Amygdala (tissue), 56 donors: Measurements from ENCODE around the gene TRDMT1.
A peak's percentile ranks its signal among the peaks of the same experiment; 100 is the strongest.

Source experiments
- DNase-seq, 56 donors: peaks; one replicate each; lab custom pipeline; 2025; lab: John Stamatoyannopoulos, UW

The TRDMT1 gene

DNA sequence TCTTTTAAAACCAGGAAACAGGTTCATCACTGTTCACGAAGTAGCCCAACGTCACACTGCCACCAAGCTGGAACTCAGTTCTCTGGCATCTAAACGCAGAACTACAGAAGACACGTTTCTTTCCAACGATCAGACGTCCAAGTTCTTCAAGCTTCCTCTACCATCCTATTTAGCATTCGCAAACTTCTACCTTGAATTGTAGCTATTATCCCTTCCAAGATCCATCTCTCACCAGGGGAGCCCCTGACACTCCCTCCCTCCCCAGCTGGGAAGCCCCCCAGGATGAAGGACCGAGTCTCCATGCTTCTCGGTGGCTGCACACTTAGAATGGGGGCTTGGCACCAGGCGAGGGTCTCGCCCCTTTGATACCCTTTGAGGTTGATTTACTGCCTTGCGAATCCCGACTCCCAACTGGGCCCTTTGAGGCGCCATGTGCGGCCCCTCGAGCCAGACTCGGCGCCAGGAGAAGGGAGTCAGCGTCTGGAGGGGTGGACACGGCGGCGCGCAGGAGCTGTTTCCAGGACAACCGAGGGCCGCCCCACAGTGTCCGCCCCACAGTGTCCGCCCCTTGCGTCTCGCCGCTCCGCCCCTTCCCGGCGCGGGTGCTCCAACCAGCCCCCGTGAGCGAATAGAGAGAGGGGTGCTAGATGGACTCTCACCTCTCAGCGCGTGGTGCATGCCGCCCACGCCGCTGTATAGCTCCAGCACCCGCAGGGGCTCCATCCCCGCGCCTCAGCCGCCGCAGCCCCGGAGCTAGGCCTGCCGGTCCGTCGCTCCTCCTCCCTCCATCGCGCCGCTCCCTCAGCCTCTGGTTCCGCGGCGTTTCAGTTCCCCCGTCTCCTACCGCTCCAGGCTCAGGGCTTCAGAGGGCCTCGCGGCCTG, at the start of gene TRDMT1:
TRDMT1 (minus strand) TSS at position 761 of the 882 bp plus-strand sequence; CDS start at position 723, 38 bp downstream.
- peak; percentile 44 to 96 (median 84) for DNase-seq

- DNase-seq, result no peak
Observed at GRCh38 chr10:17250736-17251135, 49.3 kb upstream of the TRDMT1 start.

DNA sequence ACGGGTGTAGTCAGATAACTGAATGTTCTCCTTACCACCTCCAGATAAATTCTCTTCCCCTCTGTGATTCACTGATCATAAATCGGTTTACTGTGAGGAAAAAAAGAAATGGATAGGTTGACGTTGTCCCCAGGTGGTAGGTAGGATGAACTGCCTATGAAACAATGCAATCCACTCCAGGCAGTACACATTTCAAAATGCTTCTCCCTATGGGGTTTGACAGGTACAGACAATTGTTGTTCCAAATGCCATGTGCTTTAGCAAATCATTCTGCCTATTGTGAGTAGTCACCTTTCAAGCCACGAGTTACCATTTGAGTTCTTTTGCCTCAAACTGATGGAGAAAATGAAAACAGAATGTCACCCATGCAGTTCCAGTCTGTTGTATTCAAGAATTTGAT, 48.3 kb upstream of the TRDMT1 start:
- DNase-seq, result no peak

GRCh38 chr10:17248964-17249363, 47.5 kb upstream of the TRDMT1 start:
- DNase-seq, result no peak

DNA sequence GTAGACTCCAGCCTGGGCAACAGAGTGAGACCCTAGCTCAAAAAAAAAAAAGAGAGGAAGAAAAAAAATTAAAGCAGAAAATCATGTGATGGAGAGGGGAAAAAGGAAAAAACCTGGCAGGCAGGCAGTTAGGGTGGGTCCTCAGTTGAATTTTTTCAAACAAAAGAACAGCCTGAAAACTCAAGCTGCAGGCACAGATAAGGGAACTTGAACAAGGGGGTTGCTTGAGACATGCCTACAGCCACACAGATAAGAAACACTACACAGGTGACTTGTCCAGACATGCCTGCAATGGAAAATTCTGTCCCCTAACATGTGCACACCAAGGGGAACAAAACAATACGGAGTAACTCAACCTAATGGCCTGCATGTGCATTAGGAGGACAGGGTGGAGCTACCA, 45.7 kb upstream of the TRDMT1 start:
- no peak for DNase-seq

DNA sequence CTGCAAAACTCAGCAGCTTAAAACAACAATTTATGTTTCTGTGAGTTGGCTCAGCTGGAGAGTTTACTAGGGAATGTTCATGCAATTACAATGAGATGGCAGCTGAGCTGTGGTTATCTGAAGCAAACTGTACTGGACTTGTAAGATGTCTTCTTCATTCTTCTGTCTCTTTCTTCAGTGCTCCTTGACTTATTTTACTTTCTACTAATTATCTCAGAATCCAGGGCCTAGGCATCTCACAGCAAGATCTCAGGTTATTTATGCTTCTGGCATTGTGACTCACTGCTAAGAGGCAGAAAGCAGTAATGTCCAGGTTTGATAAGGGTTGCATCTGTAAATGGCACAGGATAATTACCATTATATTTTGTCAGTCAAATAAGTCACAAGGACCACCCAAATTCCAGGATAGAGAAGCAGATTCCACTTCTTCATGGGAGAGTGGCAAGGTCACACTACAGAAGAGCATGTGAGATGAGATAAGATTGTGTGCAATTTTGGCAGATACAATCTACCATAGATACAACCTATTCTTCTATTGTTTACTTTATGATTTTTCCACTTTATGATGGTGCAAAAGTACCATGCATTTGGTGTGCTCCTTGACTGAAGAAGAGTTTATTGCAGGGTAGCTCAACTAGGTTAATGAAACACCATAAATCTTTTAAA, 43.4 kb upstream of the TRDMT1 start:
- DNase-seq, result no peak

- DNase-seq, result no peak
Observed at GRCh38 chr10:17241611-17242333, 40.3 kb upstream of the TRDMT1 start.

- DNase-seq, result no peak
Observed at GRCh38 chr10:17240616-17241015, 39.1 kb upstream of the TRDMT1 start.

DNA sequence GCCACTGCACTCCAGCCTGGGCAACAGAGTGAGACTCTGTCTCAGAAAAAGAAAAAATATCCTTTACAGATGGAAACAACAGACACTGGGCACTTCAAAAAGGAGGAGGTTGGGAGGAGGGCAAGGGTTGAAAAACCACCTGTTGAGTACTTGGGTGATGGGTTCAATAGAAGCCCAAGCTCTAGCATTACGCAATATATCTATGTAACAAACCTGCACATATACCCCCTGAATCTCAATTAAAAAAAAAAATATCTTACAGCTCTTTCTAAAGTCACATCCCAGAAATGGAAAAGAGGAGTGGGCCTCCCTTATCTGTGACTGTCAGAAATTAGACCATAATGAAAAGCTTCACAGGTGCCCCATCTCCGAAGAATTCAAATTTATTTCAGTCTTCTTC, 38.6 kb upstream of the TRDMT1 start:
- DNase-seq, result no peak

DNA sequence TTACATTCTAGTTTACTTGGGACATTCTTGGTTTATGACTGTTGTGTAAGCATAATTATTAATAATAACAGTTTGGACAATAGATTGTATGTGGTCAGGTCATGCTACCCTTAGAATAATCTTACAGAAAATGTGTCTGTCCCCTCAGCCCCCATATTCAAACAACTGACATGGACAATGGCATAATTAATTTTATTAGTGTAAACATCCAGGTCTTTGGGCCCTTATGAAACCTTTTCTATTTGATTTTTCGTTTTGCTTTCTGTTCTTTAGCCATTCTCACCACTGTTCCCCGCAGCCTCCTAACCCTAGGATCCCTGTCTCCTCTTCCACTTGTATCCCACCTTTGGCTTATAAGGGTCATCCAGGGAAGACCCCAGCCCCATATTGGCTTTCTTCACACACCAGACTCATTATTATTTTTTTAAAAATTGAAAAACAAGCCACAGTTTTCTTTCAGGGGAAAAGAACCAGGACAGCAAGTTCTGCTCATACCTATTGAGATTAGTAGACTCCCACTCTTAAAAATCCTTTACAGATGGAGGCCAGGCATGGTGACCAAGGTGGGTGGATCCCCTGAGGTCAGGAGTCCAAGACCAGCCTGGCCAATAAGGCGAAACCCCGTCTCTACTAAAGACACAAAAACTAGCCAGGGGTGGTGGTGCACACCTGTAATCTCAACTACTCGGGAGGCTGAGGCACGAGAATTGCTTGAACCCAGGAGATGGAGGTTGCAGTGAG, 38.0 kb upstream of the TRDMT1 start:
- no peak for DNase-seq

DNA sequence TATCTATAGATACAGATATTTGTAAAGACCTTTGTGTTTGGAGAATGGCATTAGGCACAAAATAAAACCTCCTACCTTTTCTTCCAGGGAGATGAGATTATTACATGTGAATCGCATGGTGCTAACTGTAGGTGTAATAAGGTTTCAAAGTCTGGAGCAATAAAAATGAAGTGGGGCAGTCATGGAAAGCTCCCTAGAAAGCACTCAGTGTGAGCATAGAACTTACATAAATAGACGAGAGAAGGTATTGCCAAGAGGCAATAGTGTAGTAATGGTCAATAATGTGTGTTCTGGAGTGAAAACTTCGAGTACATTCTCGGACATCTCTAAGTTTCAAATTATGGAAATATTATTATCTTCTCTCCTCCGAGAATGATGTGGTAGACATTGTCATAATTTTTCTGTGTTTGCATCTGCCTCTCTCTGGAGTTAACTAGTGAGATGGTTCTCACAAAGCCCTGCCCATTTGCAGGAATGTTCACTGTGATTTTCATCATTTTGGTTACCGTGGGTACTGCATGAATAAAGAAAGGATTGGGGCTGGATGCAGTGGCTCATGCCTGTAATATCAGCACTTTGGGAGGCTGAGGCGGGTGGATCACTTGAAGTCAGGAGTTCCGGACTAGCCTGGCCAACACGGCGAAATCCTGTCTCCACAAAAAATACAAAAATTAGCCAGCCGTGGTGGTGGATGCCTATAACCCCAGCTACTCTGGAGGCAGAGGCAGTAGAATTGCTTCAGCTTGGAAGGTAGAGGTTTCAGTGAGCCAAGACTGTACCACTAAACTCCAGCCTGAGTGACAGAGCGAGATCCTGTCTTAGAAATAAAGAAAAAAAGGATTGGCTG, 37.2 kb upstream of the TRDMT1 start:
- DNase-seq, result no peak

DNA sequence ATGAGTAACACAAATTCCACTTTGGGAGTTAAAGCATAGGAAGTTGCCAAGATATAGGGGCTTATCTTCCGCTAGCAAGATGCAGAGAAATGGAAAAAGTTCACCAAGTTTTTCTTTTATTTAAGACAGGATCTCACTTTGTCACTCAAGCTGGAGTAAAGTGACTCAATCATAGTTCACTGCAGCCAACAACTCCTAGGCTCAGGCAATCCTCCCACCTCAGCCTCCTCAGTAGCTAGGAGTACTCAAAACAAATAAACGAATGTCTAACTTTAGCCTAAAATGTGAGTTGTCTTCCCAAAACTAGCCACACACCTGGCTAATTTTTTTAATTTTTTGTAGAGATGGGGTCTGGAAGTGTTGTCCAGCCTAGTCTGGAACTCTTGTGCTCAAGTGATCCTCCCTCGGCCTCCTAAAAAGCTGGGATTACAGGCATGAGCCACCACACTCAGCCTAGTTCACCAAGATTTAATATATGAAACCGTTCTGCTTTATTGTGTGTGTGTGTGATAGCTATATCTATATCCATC, 36.5 kb upstream of the TRDMT1 start:
- no peak for DNase-seq

GRCh38 chr10:17237149-17237527, 35.7 kb upstream of the TRDMT1 start:
- no peak for DNase-seq

DNA sequence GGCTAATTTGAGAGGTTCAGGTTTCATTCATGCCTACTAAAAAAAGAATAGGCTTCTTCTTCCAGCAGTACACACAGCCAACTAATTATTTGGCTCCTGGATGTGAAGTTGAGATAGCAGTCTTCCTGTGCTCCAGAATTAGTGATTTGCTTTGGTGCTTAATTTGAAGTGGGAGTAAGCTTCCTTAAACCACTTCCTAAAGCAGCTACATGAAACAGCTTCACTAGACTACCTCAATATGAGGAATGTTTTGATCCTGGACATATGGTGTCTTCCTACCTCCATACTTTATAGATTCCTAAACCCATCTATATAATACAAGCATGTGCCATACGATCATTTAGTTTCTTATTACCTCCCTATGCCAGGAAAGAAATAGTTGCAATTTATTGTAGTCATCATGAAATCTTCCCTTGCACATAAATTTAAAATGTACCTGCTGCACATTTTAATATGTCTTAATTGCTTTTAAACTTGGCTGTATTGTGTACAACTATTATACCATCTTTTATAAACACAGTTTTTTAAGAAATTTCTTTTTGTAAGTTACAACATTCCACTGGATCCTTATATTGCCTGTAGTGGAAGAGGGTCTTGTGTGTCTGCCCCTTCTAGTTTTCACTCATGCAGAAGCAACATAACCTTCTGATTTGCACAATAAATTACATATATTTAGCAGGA, 35.1 kb upstream of the TRDMT1 start:
- no peak for DNase-seq

DNA sequence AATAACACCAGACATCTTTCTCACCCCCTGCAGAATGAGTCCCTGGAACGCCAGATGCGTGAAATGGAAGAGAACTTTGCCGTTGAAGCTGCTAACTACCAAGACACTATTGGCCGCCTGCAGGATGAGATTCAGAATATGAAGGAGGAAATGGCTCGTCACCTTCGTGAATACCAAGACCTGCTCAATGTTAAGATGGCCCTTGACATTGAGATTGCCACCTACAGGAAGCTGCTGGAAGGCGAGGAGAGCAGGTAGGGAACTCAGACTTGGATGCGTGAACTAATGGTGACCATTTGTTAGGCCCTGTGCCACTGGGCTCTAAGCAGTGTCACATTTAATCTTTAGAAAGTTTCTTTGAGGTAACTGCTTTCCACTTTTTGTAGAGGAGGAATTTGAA, 33.7 kb upstream of the TRDMT1 start:
- no peak for DNase-seq

GRCh38 chr10:17234431-17234945, 33.0 kb upstream of the TRDMT1 start:
- DNase-seq, result no peak

DNA sequence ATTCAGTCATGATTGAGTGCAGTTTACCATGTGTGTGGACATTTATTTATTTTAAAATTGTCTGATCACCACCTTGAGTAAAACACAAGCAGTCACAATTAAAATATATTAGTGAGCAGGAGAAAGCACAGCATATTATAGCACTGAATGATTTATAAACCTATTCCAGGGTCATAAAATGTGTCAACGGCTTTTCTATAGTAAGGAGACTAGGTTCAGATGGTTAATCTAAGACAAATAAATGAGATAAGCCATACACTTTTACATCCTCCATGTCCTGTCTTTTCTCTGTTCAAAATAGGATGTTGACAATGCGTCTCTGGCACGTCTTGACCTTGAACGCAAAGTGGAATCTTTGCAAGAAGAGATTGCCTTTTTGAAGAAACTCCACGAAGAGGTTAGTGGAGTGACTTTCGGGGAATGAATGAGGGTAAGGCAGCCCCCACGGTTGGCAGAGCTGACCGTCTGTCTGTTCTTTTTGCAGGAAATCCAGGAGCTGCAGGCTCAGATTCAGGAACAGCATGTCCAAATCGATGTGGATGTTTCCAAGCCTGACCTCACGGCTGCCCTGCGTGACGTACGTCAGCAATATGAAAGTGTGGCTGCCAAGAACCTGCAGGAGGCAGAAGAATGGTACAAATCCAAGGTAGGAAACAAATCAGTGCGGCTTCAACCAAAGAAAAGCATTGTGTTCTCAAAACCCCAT, 32.0 kb upstream of the TRDMT1 start:
- no peak for DNase-seq
